ENCODE measurements around the gene IGFBP1. TPM values are rescaled to one million over a fixed set of nuclear protein-coding genes. Genes with fewer than 3 reads are reported as not detected.

Gene IGFBP1
- total and polyA plus RNA-seq, 2 of the 13 experiments (the other 11 are each of a cell fraction or from before 2014, with no cell fraction given): 5.4 to 885 TPM

DNA sequence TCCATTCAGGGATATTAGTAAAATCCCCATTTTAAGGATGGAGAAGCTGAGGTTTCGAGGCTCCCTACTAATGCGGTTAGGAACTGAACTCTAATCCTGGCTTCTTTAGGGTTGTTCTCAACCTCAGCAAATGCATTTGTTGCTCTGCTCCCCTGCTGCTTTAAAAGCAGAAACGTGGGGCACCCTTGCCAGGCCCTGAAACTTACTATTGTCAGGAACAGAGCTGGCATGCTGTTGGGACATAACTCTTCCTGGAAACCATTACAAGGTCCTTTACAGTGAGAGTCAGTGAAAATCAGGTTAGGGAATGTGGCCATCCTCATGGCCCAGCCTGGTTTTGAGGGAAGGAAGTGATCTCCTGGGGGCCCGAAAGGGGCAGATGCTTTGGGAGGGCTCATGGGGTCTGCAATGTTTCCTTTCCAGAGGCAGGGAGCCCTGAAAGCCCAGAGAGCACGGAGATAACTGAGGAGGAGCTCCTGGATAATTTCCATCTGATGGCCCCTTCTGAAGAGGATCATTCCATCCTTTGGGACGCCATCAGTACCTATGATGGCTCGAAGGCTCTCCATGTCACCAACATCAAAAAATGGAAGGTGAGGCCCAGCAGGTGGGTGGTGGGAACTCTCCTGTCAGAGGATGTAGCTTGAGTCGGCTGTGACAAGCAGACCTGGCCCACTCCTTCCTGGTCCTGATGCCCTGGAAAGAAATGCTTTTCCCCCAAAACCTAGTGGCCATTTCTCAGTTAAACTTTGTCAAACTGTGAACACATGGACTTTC lies 2.0 kb downstream of the IGFBP1 start (continued):
- TF ChIP-seq MAZ (IDR thresholded peaks at IDR 0.05; ENCODE audit: borderline replicate concordance, low read depth, low read length) (no peak), MAZ (CRISPR knock-in tag; IDR thresholded peaks at IDR 0.05; ENCODE audit: low read depth) (no peak; the same call in 1 of the 2 replicates), ZNF572 (CRISPR knock-in tag; IDR thresholded peaks at IDR 0.05) (peak; percentile 90; the same call in 1 of the 2 replicates), PPARG (CRISPR knock-in tag; conservative IDR thresholded peaks at IDR 0.05) (no peak), ZFP90 (CRISPR knock-in tag; IDR thresholded peaks at IDR 0.05; ENCODE audit: borderline replicate concordance) (peak; percentile 35; the same call in 1 of the 2 replicates), ZNF383 (CRISPR knock-in tag; IDR thresholded peaks at IDR 0.05; ENCODE audit: borderline replicate concordance) (no peak), GTF3A (CRISPR knock-in tag; conservative IDR thresholded peaks at IDR 0.05) (no peak), JUNB (CRISPR knock-in tag; IDR thresholded peaks at IDR 0.05; ENCODE audit: borderline replicate concordance) (no peak), BATF2 (CRISPR knock-in tag; IDR thresholded peaks at IDR 0.05) (no peak; the same call in 1 of the 2 replicates), ZNF891 (CRISPR knock-in tag; IDR thresholded peaks at IDR 0.05) (0 out of 2 replicates have a peak, but pooled peaks have one; percentile 52), YEATS2 (CRISPR knock-in tag; IDR thresholded peaks at IDR 0.05; ENCODE audit: borderline replicate concordance) (no peak), SRY (CRISPR knock-in tag; IDR thresholded peaks at IDR 0.05) (peak; percentile 66; the same call in 1 of the 2 replicates), ZSCAN20 (CRISPR knock-in tag; IDR thresholded peaks at IDR 0.05; ENCODE audit: borderline replicate concordance) (peak; percentile 90; the same call in 1 of the 2 replicates), ZBTB34 (CRISPR knock-in tag; IDR thresholded peaks at IDR 0.05) (0 out of 2 replicates have a peak, but pooled peaks have one; percentile 38), TCF7 (IDR thresholded peaks at IDR 0.05; ENCODE audit: low read depth) (no peak), ZZZ3 (CRISPR knock-in tag; IDR thresholded peaks at IDR 0.05; ENCODE audit: borderline replicate concordance) (no peak), ZNF564 (CRISPR knock-in tag; IDR thresholded peaks at IDR 0.05) (no peak), ZSCAN9 (CRISPR knock-in tag; IDR thresholded peaks at IDR 0.05; ENCODE audit: borderline replicate concordance) (no peak), NFIB (CRISPR knock-in tag; IDR thresholded peaks at IDR 0.05; ENCODE audit: borderline replicate concordance) (no peak), ZNF33A (CRISPR knock-in tag; IDR thresholded peaks at IDR 0.05; ENCODE audit: borderline replicate concordance) (peak; percentile 55; the same call in 1 of the 2 replicates)
- TF ChIP-seq, protein P1, sequence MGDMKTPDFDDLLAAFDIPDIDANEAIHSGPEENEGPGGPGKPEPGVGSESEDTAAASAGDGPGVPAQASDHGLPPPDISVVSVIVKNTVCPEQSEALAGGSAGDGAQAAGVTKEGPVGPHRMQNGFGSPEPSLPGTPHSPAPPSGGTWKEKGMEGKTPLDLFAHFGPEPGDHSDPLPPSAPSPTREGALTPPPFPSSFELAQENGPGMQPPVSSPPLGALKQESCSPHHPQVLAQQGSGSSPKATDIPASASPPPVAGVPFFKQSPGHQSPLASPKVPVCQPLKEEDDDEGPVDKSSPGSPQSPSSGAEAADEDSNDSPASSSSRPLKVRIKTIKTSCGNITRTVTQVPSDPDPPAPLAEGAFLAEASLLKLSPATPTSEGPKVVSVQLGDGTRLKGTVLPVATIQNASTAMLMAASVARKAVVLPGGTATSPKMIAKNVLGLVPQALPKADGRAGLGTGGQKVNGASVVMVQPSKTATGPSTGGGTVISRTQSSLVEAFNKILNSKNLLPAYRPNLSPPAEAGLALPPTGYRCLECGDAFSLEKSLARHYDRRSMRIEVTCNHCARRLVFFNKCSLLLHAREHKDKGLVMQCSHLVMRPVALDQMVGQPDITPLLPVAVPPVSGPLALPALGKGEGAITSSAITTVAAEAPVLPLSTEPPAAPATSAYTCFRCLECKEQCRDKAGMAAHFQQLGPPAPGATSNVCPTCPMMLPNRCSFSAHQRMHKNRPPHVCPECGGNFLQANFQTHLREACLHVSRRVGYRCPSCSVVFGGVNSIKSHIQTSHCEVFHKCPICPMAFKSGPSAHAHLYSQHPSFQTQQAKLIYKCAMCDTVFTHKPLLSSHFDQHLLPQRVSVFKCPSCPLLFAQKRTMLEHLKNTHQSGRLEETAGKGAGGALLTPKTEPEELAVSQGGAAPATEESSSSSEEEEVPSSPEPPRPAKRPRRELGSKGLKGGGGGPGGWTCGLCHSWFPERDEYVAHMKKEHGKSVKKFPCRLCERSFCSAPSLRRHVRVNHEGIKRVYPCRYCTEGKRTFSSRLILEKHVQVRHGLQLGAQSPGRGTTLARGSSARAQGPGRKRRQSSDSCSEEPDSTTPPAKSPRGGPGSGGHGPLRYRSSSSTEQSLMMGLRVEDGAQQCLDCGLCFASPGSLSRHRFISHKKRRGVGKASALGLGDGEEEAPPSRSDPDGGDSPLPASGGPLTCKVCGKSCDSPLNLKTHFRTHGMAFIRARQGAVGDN (CRISPR knock-in tag; IDR thresholded peaks at IDR 0.05): peak; percentile 50
- TF ChIP-seq, protein P2, sequence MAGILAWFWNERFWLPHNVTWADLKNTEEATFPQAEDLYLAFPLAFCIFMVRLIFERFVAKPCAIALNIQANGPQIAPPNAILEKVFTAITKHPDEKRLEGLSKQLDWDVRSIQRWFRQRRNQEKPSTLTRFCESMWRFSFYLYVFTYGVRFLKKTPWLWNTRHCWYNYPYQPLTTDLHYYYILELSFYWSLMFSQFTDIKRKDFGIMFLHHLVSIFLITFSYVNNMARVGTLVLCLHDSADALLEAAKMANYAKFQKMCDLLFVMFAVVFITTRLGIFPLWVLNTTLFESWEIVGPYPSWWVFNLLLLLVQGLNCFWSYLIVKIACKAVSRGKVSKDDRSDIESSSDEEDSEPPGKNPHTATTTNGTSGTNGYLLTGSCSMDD (CRISPR knock-in tag; IDR thresholded peaks at IDR 0.05): no peak

Measured in HepG2 (cell line).